PC-9 (cell line): ENCODE measurements around the gene YAP1.

Source experiments
- CTCF ChIP-seq: fragments of 200-600 bp; sonication (generic); conservative IDR thresholded peaks from 2 replicates; pipeline ENCODE4 v1.6.1; 2017; ENCODE audit warnings: mixed run types, antibody characterized with exemption, mild to moderate bottlenecking, moderate library complexity
- EZH2 ChIP-seq: fragments of 200-600 bp; sonication (generic); IDR thresholded peaks from 2 replicates; pipeline ENCODE4 v1.8.0; 2017; ENCODE audit warnings: antibody characterized with exemption, low read depth

- TF ChIP-seq CTCF, result no peak
- TF ChIP-seq EZH2, result no peak
Measured at GRCh38 chr11:102272047-102272824, 162.0 kb downstream of the YAP1 start.
